HEK293 (cell line): Measurements from ENCODE around the gene FGD3.
A peak's percentile ranks its signal among the peaks of the same experiment; 100 is the strongest.

Source experiments
- YY1 ChIP-seq: fragments of 450-650 bp; formaldehyde crosslinking; IDR thresholded peaks from 2 replicates; pipeline ENCODE4 v1.5.1; 2018; ENCODE audit warnings: missing biosample characterization, missing genetic modification characterization
- ZNF132 ChIP-seq: fragments of 450-650 bp; formaldehyde crosslinking; IDR thresholded peaks from 2 replicates; pipeline ENCODE4 v1.5.1; 2017; ENCODE audit warnings: missing biosample characterization, missing genetic modification characterization, borderline replicate concordance
- TF ChIP-seq, protein P1 (sequence below): fragments of 450-650 bp; formaldehyde crosslinking; IDR thresholded peaks from 2 replicates; pipeline ENCODE4 v1.5.1; 2016; ENCODE audit warnings: missing biosample characterization, missing genetic modification characterization
- TF ChIP-seq, protein P2 (sequence below): fragments of 450-650 bp; formaldehyde crosslinking; IDR thresholded peaks from 2 replicates; pipeline ENCODE4 v1.5.1; 2016; ENCODE audit warnings: missing biosample characterization, missing genetic modification characterization

DNA sequence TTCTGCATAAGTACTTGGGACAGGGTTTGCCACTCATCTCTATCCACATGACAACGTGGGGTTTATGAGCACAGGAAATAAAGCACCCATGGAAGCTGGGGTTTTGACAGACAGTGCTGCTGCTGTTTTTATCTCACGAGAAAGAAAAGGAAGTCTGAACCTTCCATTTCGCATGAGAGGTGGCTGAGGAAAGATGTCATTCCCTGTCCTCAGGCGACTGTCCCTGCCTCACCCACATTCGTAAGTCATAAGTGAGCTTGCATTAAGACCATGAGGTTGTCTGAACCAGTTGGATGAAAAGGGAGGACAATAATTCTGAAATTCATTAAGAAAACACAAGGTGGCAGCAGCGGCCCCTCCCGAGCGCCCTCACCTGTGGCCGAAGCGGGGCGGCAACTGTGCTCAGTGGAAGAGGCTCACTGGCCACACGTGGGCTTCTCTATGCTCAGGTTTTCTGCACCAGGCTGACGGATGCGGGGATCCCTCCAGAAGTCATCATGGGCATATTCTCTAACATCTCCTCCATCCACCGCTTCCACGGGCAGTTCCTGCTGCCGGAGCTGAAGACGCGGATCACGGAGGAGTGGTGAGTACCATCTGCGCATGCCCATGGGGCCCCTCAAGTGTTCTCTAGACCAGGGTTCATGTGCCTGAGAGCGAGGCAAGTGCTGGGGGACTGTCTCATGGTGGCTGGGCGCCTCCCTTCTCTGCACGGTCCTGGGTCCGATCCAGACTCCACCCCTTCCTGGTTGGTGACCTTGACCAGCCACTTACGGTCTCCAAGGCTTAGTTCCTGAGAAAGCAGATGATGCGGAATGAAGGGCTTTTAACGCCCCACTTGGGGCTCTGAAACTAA, 56.5 kb downstream of the FGD3 start:
- TF ChIP-seq, protein P1, sequence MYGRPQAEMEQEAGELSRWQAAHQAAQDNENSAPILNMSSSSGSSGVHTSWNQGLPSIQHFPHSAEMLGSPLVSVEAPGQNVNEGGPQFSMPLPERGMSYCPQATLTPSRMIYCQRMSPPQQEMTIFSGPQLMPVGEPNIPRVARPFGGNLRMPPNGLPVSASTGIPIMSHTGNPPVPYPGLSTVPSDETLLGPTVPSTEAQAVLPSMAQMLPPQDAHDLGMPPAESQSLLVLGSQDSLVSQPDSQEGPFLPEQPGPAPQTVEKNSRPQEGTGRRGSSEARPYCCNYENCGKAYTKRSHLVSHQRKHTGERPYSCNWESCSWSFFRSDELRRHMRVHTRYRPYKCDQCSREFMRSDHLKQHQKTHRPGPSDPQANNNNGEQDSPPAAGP (tag by site-specific recombination), result no peak
- TF ChIP-seq YY1 (tag by site-specific recombination) (no peak), ZNF132 (tag by site-specific recombination) (no peak)
- TF ChIP-seq, protein P2, sequence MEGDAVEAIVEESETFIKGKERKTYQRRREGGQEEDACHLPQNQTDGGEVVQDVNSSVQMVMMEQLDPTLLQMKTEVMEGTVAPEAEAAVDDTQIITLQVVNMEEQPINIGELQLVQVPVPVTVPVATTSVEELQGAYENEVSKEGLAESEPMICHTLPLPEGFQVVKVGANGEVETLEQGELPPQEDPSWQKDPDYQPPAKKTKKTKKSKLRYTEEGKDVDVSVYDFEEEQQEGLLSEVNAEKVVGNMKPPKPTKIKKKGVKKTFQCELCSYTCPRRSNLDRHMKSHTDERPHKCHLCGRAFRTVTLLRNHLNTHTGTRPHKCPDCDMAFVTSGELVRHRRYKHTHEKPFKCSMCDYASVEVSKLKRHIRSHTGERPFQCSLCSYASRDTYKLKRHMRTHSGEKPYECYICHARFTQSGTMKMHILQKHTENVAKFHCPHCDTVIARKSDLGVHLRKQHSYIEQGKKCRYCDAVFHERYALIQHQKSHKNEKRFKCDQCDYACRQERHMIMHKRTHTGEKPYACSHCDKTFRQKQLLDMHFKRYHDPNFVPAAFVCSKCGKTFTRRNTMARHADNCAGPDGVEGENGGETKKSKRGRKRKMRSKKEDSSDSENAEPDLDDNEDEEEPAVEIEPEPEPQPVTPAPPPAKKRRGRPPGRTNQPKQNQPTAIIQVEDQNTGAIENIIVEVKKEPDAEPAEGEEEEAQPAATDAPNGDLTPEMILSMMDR (tag by site-specific recombination), result peak; percentile 50; the same call in 1 of the 2 replicates
